GM06990 (cell line): ENCODE results near the gene AIM2.

Experiments used
- DNase-seq: peaks from one replicate; pipeline ENCODE4 v3.0.0-alpha.2; 2011; ENCODE audit not compliant: insufficient read length; ENCODE audit errors: extremely low read depth
- H3K27me3 ChIP-seq: replicated peaks from 2 replicates; pipeline ENCODE4 v1.6.0; 2011; ENCODE audit warnings: low read length; ENCODE audit not compliant: control insufficient read depth, insufficient read depth
- H3K36me3 ChIP-seq: 2 replicates; pipeline ENCODE4 v1.5.1; 2011; ENCODE audit warnings: low read length; ENCODE audit not compliant: control insufficient read depth, insufficient read depth
- H3K4me3 ChIP-seq: replicated peaks from 2 replicates; pipeline ENCODE4 v1.5.1; 2011; ENCODE audit warnings: low read depth, mild to moderate bottlenecking, control low read depth, low read length
- TF ChIP-seq, protein P1 (sequence below): IDR thresholded peaks from 2 replicates; pipeline ENCODE4 v1.5.1; 2011; ENCODE audit warnings: low read length, control low read depth, mild to moderate bottlenecking, inconsistent platforms; ENCODE audit not compliant: insufficient read depth, poor library complexity, severe bottlenecking

AIM2 gene

GRCh38 chr1:159071970-159072582 lies 4.5 kb downstream of the AIM2 start:
- H3K36me3 ChIP-seq: no peaks in the 10 kb centered on the region
- no peak overlapping the region for H3K4me3 ChIP-seq
- DNase-seq: no peak
- no peaks in the 10 kb centered on the region for H3K27me3 ChIP-seq
- TF ChIP-seq, protein P1, sequence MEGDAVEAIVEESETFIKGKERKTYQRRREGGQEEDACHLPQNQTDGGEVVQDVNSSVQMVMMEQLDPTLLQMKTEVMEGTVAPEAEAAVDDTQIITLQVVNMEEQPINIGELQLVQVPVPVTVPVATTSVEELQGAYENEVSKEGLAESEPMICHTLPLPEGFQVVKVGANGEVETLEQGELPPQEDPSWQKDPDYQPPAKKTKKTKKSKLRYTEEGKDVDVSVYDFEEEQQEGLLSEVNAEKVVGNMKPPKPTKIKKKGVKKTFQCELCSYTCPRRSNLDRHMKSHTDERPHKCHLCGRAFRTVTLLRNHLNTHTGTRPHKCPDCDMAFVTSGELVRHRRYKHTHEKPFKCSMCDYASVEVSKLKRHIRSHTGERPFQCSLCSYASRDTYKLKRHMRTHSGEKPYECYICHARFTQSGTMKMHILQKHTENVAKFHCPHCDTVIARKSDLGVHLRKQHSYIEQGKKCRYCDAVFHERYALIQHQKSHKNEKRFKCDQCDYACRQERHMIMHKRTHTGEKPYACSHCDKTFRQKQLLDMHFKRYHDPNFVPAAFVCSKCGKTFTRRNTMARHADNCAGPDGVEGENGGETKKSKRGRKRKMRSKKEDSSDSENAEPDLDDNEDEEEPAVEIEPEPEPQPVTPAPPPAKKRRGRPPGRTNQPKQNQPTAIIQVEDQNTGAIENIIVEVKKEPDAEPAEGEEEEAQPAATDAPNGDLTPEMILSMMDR: peak; percentile 54

- no peaks in the 10 kb centered on the region for H3K27me3 ChIP-seq
- TF ChIP-seq, protein P1: no peak
- H3K4me3 ChIP-seq: no peak overlapping the region
- DNase-seq: no peak
- peaks cover 1% of the 10 kb centered on the region for H3K36me3 ChIP-seq
Measured at GRCh38 chr1:159068886-159069285, 7.7 kb downstream of the AIM2 start.

DNA sequence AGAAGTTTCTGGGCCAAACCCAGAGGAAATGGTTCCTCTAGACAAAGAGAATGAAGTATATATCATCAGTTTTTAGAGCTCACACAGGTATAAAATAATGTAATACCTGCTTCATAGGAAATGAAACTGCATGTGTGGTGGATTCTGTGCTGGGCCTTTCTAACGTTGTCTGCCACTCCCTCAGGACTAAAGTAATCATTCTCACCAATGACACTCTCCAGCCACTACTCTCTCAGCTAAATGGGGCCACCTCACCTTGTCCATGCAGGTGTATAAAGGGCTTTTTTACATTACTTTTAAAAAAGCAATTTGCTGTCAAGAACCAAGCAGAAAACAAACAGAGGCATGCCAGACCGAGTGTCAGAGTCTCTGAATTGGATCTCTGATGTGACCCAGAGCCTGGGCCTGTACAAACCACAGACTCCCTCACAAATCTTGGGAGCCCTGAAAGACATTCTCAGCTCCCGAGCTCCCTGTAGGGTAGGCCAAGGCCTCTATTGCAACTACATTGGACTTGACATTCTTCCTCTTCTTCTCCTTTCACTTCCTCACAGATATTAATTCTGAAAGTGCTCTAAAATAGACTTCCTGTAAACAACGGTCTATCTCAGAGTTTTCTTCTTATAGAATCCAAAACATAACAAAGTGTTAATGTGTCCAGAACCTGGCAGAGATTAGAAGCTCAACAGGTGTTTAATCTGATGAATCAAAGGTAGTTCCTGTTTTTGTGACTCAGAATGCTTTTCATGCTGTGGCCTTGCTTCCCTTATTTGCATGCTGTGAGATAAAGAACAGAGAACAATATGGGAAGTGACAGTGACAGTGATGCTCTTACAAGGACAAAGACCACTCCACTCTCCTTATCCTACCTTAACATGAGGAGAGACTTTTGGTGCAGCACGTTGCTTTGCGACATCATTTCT lies 8.6 kb downstream of the AIM2 start:
- Histone ChIP-seq H3K27me3 (no peaks in the 10 kb centered on the region), H3K36me3 (peaks cover 1% of the 10 kb centered on the region), H3K4me3 (0 out of 2 replicates have a peak overlapping the region, but pooled peaks have one; percentile 26)
- TF ChIP-seq, protein P1: no peak
- DNase-seq: peak; percentile 82

DNA sequence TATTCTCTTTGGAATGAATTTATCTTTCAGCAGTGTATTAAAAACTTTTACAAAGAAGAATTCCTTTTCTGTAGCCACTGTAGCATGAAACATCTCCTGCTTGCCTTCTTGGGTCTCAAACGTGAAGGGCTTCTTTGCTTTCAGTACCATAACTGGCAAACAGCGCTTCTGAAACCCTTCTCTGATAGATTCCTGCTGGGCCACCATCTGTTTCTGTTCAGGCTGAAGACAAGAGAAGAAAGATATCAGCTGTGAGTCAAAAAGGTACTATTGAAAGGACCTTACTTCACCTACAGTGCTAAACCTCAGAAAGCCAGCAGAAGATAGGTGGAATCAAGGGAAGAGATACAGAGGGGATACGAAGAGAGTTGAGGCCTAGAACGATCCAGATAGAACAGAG lies 10.5 kb downstream of the AIM2 start:
- TF ChIP-seq, protein P1: no peak
- H3K4me3 ChIP-seq: no peak overlapping the region
- peaks cover 4% of the 10 kb centered on the region for H3K36me3 ChIP-seq
- peak; percentile 45 for DNase-seq
- H3K27me3 ChIP-seq: no peaks in the 10 kb centered on the region

- TF ChIP-seq, protein P1: no peak
- Histone ChIP-seq H3K27me3 (no peaks in the 10 kb centered on the region), H3K36me3 (peaks cover 4% of the 10 kb centered on the region), H3K4me3 (no peak overlapping the region)
- DNase-seq: no peak
Measured at GRCh38 chr1:159065106-159065505, 11.5 kb downstream of the AIM2 start.
